Measurements from ENCODE around the gene KRTAP21-2.

Gene KRTAP21-2

DNA sequence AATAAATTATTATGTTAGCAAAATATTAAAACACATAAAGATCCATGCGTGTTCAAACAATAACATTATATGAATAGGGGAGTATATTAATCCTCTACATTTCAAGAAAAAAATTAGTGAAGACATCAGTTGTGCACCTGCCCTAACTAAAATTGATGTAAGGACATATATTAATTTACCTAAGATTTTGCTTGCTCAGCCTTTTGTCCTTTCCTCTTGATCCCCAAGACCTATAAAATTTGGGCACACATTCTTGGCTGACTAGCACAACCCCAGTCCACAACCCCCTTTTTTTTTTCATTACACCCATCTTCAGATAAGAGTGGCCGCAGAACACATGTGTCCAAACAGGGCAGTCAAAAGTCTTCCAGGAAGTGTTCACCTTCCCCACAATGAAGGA is 6.6 kb downstream of the KRTAP21-2 start:
- ChIA-PET POLR2A (no interaction called here), CTCF (no interaction called here)
- no peak for TF ChIP-seq CTCF (IDR thresholded peaks at IDR 0.05; ENCODE audit: control extremely low read depth, extremely low read depth, low read depth, missing control alignments)
- DNase-seq (ENCODE audit: extremely low spot score), result no peak

DNA sequence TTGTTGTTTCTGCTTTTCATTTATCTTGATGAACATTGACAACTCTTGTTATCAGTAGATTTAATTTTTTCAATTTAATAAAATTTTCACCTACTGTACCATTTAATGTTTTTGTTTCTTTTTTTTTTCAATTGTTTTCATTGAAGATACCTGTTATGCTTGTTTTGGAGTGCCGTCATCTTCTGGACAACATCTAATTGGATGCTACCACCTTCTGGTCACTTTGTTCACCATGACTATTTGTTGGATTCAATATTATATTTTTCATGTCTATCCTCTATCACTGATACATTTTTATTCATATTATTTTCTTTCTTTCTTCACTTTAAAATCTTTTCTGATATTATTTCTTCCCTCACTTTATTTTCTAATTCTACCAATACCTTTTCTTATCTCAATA is 14.0 kb downstream of the KRTAP21-2 start:
- CTCF ChIA-PET, result no interaction called here
- no peak for DNase-seq (ENCODE audit: extremely low spot score)
- POLR2A ChIA-PET, result no interaction called here
- no peak for TF ChIP-seq CTCF (IDR thresholded peaks at IDR 0.05; ENCODE audit: control extremely low read depth, extremely low read depth, low read depth, missing control alignments)

DNA sequence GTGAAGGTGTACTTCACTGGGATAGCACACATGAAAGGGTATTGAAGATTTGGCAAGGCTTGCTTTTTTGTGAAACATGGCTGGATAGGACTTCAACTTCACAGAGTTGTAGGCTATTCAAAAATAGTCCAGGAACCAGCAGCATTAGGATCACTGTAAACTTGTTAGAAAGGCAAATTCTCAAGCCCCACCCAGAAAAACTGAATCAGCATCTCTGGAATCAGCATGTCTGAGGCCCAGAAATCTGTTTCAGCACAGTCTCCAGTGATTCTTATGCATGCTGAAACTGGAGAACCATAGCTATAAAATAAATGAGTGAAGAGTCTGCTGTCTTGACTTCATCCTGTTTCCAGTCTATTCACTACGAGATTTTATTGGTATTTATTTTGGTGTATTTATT is 20.3 kb downstream of the KRTAP21-2 start:
- CTCF ChIA-PET, result no interaction called here
- POLR2A ChIA-PET, result no interaction called here
- TF ChIP-seq CTCF (IDR thresholded peaks at IDR 0.05; ENCODE audit: control extremely low read depth, extremely low read depth, low read depth, missing control alignments), result no peak
- DNase-seq (ENCODE audit: extremely low spot score), result no peak

GRCh38 chr21:30719401-30719800 is 27.7 kb downstream of the KRTAP21-2 start:
- ChIA-PET POLR2A (no interaction called here), CTCF (no interaction called here)
- TF ChIP-seq CTCF (IDR thresholded peaks at IDR 0.05; ENCODE audit: control extremely low read depth, extremely low read depth, low read depth, missing control alignments), result no peak
- no peak for DNase-seq (ENCODE audit: extremely low spot score)

GRCh38 chr21:30718239-30718909 is 28.7 kb downstream of the KRTAP21-2 start, which contains the start of gene KRTAP21-3:
TSS of gene KRTAP21-3 (minus strand) at chr21:30718777. CDS start at chr21:30718759, 18 bp downstream.
- TF ChIP-seq CTCF (IDR thresholded peaks at IDR 0.05; ENCODE audit: control extremely low read depth, extremely low read depth, low read depth, missing control alignments), result no peak
- ChIA-PET POLR2A (no interaction called here), CTCF (no interaction called here)
- no peak for DNase-seq (ENCODE audit: extremely low spot score)

DNA sequence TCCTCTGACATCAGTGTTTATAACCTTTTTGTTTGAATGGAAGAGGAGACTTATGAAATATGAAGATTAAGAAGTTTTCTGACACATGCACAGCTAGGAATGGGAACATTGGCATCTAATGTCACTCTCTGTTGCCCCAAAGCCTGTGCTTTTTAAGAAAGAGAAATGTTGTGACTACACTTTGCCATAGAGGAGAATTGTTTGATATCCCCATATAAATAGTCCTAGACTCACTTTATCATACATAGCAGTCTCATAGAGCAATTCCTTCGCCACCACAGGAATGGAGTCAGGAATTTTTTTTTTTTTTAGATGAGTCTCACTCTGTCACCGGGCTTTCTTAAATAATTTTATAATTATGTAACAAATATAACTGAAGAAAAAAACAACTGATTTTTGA is 30.0 kb downstream of the KRTAP21-2 start:
- ChIA-PET POLR2A (no interaction called here), CTCF (no interaction called here)
- DNase-seq (ENCODE audit: extremely low spot score), result no peak
- no peak for TF ChIP-seq CTCF (IDR thresholded peaks at IDR 0.05; ENCODE audit: control extremely low read depth, extremely low read depth, low read depth, missing control alignments)

DNA sequence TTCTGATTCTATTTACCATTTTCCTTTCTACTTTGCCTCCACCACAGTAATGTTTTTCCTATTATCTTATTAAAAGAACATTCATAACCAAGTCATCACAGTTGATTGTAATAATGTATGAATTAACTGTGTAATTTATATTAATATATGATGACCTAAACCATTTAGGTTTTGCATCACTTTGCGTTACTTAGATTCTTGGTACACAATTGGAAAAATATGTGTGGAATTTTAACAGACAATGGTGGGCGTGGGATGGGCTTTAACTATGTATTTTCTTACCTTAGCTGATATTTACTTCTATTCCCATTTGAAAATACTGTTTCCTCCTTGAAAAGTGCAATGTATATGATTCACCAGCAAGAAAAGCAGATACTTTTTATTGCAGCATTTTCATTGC is 32.1 kb downstream of the KRTAP21-2 start:
- CTCF ChIA-PET, result no interaction called here
- no peak for TF ChIP-seq CTCF (IDR thresholded peaks at IDR 0.05; ENCODE audit: control extremely low read depth, extremely low read depth, low read depth, missing control alignments)
- no peak for DNase-seq (ENCODE audit: extremely low spot score)
- POLR2A ChIA-PET, result no interaction called here

Measured in GM10248 (cell line).